Cortex of kidney (tissue), 1 donor: ENCODE data around the gene STOML1.
"Not testable (repeated sequence)": the region's sequence is repeated elsewhere in the genome, so short reads cannot be mapped to it uniquely, and the experiment has no call there.

Source experiments
- DNase-seq: peaks from one replicate; lab custom pipeline; 2025; lab: John Stamatoyannopoulos, UW

STOML1 gene

GRCh38 chr15:73946046-73946721 is 45.9 kb downstream of the STOML1 start:
- no peak for DNase-seq

GRCh38 chr15:73945130-73945508 is 47.0 kb downstream of the STOML1 start:
- no peak for DNase-seq

- DNase-seq, result no peak
These were observed 47.6 kb downstream of the STOML1 start for GRCh38 chr15:73944161-73945129.

DNA sequence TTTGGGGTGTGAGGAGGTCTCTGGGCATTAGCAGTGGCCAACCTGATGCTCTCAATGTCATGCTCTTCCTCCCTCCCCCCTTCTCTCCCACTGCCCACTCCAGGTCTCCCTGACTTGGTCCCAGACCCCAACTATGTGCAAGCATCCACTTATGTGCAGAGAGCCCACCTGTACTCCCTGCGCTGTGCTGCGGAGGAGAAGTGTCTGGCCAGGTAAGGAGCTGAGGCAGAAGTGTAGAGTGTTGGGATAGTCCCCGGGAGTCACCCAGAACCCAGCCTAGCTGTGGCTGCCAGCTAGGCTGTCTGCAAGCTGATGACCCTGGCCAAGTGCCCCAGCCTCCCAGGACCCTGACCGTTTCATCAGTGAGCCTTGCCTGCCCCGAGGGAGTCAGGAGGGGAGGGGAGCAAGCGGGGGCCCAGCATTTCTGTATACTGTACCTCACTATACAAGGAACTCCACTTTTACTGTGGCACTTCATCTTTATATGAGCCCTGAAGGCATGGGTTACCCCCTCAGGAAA is 49.3 kb downstream of the STOML1 start:
- no peak for DNase-seq

- DNase-seq, result no peak
These were observed 50.0 kb downstream of the STOML1 start for GRCh38 chr15:73941871-73942635.

DNA sequence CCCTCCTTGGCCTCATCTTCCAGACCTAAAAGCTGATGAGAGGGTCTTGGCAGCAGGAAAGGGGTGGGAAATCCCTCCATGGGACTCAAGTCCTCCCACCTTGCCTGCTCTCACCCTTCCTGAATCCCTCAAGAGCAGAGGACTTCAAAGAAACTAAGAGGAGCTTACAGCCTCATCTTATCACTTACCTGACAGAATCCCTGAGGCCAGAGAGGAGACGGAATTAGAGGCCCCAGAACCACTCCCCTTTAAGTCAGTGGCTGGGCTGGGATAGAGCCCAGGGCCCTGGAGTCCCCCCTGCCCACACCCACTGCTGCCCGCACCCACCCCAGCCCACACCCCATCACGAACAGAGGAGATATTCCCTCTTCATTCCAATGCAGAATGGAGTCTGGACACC is 50.6 kb downstream of the STOML1 start:
- no peak for DNase-seq

- DNase-seq, result no peak
These were observed 51.1 kb downstream of the STOML1 start for GRCh38 chr15:73941044-73941443.

DNA sequence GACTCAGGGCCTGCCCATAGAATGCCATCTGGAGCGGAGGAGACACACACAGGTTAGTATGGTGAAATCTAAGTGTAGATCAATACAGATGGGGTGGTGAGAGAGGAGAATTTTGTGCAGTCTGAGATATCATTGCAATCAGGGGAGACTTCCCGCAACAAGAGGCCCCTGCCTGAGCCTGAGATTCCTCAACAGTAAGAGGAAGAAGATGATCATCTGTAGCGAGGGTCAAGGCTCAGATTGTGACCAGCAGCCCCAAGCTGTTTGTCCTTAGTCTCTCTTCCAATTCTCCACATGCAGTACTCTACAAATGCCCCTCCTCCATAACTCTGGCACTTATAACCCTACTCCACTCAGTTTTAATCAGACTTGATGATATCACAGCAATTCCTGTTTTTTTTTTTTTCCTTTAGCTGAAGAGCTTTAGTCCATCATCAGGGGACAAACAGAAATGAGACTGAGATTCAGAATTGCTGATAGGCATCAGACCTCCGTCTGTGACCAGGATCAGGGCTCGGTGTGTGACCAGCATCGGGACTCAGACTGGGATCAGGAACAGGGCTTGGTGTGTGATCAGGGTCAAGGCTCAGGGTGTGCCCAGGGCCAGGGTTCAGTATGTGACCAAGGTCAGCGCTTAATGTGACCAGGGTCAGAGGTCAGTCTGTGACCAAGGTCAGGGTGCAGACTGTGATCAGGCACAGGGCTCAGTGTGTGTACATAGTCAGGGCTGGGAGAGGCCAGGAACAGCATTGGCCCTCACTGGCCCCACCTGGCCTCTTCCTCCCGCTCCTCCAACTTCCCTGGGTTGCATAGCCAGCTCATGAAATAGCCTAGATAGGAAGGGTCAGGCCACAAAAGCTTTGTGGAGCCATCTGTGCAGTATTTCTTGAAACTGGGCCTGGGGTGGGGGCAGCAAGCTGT is 51.8 kb downstream of the STOML1 start:
- no peak for DNase-seq

- no peak for DNase-seq
These were observed 53.0 kb downstream of the STOML1 start for GRCh38 chr15:73939138-73939537.

- not testable (repeated sequence) for DNase-seq
These were observed 53.6 kb downstream of the STOML1 start for GRCh38 chr15:73938516-73938915.

GRCh38 chr15:73937726-73938125 is 54.4 kb downstream of the STOML1 start:
- no peak for DNase-seq

GRCh38 chr15:73937296-73937695 is 54.8 kb downstream of the STOML1 start:
- no peak for DNase-seq

GRCh38 chr15:73936588-73937290 is 55.4 kb downstream of the STOML1 start:
- DNase-seq, result no peak

- DNase-seq, result no peak
These were observed 55.9 kb downstream of the STOML1 start for GRCh38 chr15:73936181-73936580.

DNA sequence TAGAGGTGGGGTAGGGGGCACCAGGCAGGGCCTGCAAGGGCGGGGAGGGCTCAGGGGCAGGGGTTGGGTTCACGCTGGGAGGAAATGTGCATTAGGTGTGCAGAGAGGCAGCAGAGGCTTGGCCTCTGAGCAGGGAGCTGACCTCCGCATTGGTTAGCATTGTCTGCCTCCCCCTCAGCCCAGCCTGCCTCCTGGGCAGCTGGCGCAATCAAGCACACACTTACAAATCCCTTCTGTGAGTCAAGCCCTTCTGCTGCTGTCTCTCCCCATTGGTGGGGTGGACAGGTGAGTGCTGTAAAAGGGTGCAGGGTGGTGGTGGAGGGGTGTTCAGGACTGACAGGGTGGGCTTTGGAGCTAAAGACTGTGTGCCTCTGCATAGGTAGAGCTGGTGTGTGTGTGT is 56.5 kb downstream of the STOML1 start:
- DNase-seq, result no peak

GRCh38 chr15:73934281-73934680 is 57.8 kb downstream of the STOML1 start:
- DNase-seq, result no peak

GRCh38 chr15:73932381-73933191 is 59.5 kb downstream of the STOML1 start:
- no peak for DNase-seq

- no peak for DNase-seq
These were observed 60.7 kb downstream of the STOML1 start for GRCh38 chr15:73931441-73931840.

GRCh38 chr15:73930790-73931281 is 61.3 kb downstream of the STOML1 start:
- no peak for DNase-seq
